T-cell (primary cell): ENCODE measurements around the gene NSRP1. TPM values are rescaled to one million over a fixed set of nuclear protein-coding genes. Genes with fewer than 3 reads are reported as not detected.

Experiments
- ATAC-seq, 4 experiments: fragments of 200-7000 bp in 3 of 4; fragments of 150-1000 bp in 1 of 4; cut with Tn5 transposase; replicated peaks in 1 of 4; 1 replicate in 3 of 4; 2 replicates in 1 of 4; pipeline ENCODE4 v1.10.0; 2021; ENCODE audit warnings: moderate library complexity in 3 of 4, mild to moderate bottlenecking in 2 of 4, moderate number of reproducible peaks in 1 of 4
- CTCF ChIA-PET, 2 donors: fragments of 300-600 bp; sonication (Branson Sonifier 250); formaldehyde crosslinking; loops; one replicate each; lab custom pipeline; 2022; ENCODE audit warnings: antibody characterized with exemption in 2 of 2; lab: Charles Lee
- POLR2A ChIA-PET, 2 donors: fragments of 300-600 bp; sonication (Branson Sonifier 250); formaldehyde crosslinking; loops; one replicate each; lab custom pipeline; 2022; ENCODE audit warnings: antibody characterized with exemption in 2 of 2; lab: Charles Lee
- DNase-seq, 35 experiments: peaks; one replicate each; pipeline versions ENCODE4 v3.0.0 to v3.0.0-alpha.2; 2013 to 2023
- H3K27ac ChIP-seq: one replicate; pipeline ENCODE4 v1.5.1; 2013; ENCODE audit warnings: low read length
- H3K27me3 ChIP-seq, 2 experiments: replicated peaks in 1 of 2; 1 replicate in 1 of 2; 2 replicates in 1 of 2; pipeline versions ENCODE4 v1.6.1 to v1.7.0; 2013; ENCODE audit warnings: low read length in 1 of 2, mixed read lengths in 1 of 2; ENCODE audit not compliant: control insufficient read depth in 2 of 2, insufficient read depth in 2 of 2; ENCODE audit errors: extremely low read depth in 1 of 2
- H3K36me3 ChIP-seq, 2 donors: 1 replicate in 1 of 2; 2 replicates in 1 of 2; pipeline versions ENCODE4 v1.6.1 to v1.7.0; 2013; ENCODE audit warnings: low read length in 1 of 2; ENCODE audit not compliant: control insufficient read depth in 2 of 2, insufficient read depth in 1 of 2; ENCODE audit errors: extremely low read depth in 1 of 2
- H3K4me1 ChIP-seq, 2 experiments: 1 replicate in 1 of 2; 2 replicates in 1 of 2; pipeline versions ENCODE4 v1.6.1 to v1.7.0; 2013; ENCODE audit warnings: low read length in 2 of 2, mixed read lengths in 1 of 2; ENCODE audit not compliant: insufficient read depth in 2 of 2, control insufficient read depth in 1 of 2; ENCODE audit errors: extremely low read depth in 1 of 2
- H3K4me3 ChIP-seq, 2 donors: 1 replicate in 1 of 2; 2 replicates in 1 of 2; pipeline versions ENCODE4 v1.5.1 to v1.7.0; 2013; ENCODE audit warnings: mild to moderate bottlenecking in 2 of 2, low read length in 1 of 2, moderate library complexity in 1 of 2; ENCODE audit not compliant: control insufficient read depth in 1 of 2; ENCODE audit errors: extremely low read depth in 1 of 2
- H3K9me3 ChIP-seq: 2 replicates; pipeline ENCODE4 v1.7.0; 2013
- H3K27ac Mint-ChIP-seq, 2 donors: one replicate each; pipeline ENCODE4 v1.8.0; 2020 to 2021; ENCODE audit warnings: mild to moderate bottlenecking in 2 of 2, mixed read lengths in 2 of 2
- H3K27me3 Mint-ChIP-seq, 2 donors: one replicate each; pipeline ENCODE4 v1.8.0; 2021 to 2022; ENCODE audit warnings: mixed read lengths in 2 of 2
- H3K36me3 Mint-ChIP-seq: one replicate; pipeline ENCODE4 v1.8.0; 2021; ENCODE audit warnings: mixed read lengths
- H3K4me1 Mint-ChIP-seq, 3 donors: one replicate each; pipeline ENCODE4 v1.8.0; 2020 to 2022; ENCODE audit warnings: mixed read lengths in 3 of 3, mild to moderate bottlenecking in 1 of 3
- H3K4me3 Mint-ChIP-seq, 3 donors: one replicate each; pipeline ENCODE4 v1.8.0; 2020 to 2022; ENCODE audit warnings: mild to moderate bottlenecking in 3 of 3, mixed read lengths in 3 of 3, moderate library complexity in 3 of 3
- H3K9me3 Mint-ChIP-seq, 3 donors: one replicate each; pipeline ENCODE4 v1.8.0; 2020 to 2022; ENCODE audit warnings: mixed read lengths in 3 of 3
- WGBS: methylation state at CpG from one replicate; pipeline ENCODE4 v1.1.5; 2013; ENCODE audit warnings: missing lambda C conversion rate; ENCODE audit not compliant: insufficient coverage; 5-methylcytosine and 5-hydroxymethylcytosine counted together
- total RNA-seq, 35 experiments: library from RNA in 6 of 35; stranded (reverse) in 6 of 35; fragments of 120-200 nt in 1 of 35; gene quantifications; one replicate each; pipeline versions ENCODE4 v1.2.1 to v1.2.4 and lab custom pipeline; 2013 to 2026

Gene NSRP1
- total RNA-seq, 5 donors from 2014 or later (not counting 1 experiment from before 2014, with no cell fraction given), result 24.6 to 31.9 (median 28.5) TPM

GRCh38 chr17:30232824-30233427 is 116.3 kb downstream of the NSRP1 start:
- Histone ChIP-seq H3K27me3 (peaks cover 10 to 62% of the 10 kb centered on the region in 2 experiments), H3K36me3 (no peaks in the 10 kb centered on the region), H3K4me1 (peaks cover 0 to 26% of the 10 kb centered on the region in 2 experiments), H3K27ac (no peak overlapping the region), H3K9me3 (no peaks in the 10 kb centered on the region), H3K4me3 (no peak overlapping the region)
- CTCF ChIA-PET, result no interaction called here
- Mint-ChIP-seq H3K4me3 (no peak overlapping the region), H3K4me1 (peaks cover 6 to 23% (median 18%) of the 10 kb centered on the region in 3 donors), H3K27ac (no peak overlapping the region), H3K27me3 (peaks cover 48 to 60% of the 10 kb centered on the region in 2 donors), H3K36me3 (no peaks in the 10 kb centered on the region), H3K9me3 (no peaks in the 10 kb centered on the region)
- ATAC-seq (no peak), DNase-seq (no peak)
- WGBS, result 75% methylated on average over 11 of the region's 11 CpGs
- POLR2A ChIA-PET, result interaction anchor here in 1 of 2 donors (0.6 kb wide), 1 partner anchor 706 kb away, joined by 12 read pairs; no protein-coding TSS in a partner anchor

DNA sequence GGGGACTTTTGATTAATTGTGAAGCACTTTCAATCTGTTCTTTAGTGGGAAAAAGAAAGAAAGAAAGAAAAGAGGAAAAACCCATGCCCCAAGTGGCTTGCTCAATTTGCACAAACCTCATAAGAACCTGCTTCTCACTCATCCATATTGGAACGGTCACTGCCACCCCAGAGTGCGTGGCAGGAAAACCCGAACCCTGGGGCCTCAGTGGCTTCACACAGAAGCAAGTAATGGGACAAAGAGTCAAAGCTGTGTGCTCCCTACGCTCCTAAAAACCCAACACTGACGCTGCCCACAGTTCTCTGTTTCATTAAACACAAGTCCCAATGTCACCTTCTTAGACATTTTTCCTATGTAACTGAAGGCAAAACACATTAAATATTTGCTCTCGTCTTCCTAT is 117.7 kb downstream of the NSRP1 start:
- H3K4me1 Mint-ChIP-seq, result peaks cover 17 to 33% (median 25%) of the 10 kb centered on the region in 3 donors
- Histone ChIP-seq H3K9me3 (no peaks in the 10 kb centered on the region), H3K4me3 (no peak overlapping the region), H3K4me1 (peaks cover 0 to 31% of the 10 kb centered on the region in 2 experiments), H3K27me3 (peaks cover 10 to 69% of the 10 kb centered on the region in 2 experiments), H3K27ac (no peak overlapping the region), H3K36me3 (no peaks in the 10 kb centered on the region)
- ChIA-PET POLR2A (no interaction called here), CTCF (no interaction called here)
- no peaks in the 10 kb centered on the region for H3K36me3 Mint-ChIP-seq
- no peaks in the 10 kb centered on the region for H3K9me3 Mint-ChIP-seq
- H3K27me3 Mint-ChIP-seq, result peaks cover 50 to 72% of the 10 kb centered on the region in 2 donors
- 91% methylated on average over 4 of the region's 6 CpGs for WGBS
- no peak overlapping the region for H3K27ac Mint-ChIP-seq
- H3K4me3 Mint-ChIP-seq, result peak overlapping the region in 1 of 3 donors; percentile 80
- DNase-seq (no peak), ATAC-seq (no peak)

GRCh38 chr17:30234964-30235363 is 118.3 kb downstream of the NSRP1 start:
- Mint-ChIP-seq H3K27ac (peak overlapping the region in 1 of 2 donors; percentile 41), H3K4me3 (peak overlapping the region; percentile 52 to 80 (median 73)), H3K9me3 (no peaks in the 10 kb centered on the region), H3K27me3 (peaks cover 55 to 72% of the 10 kb centered on the region in 2 donors), H3K36me3 (no peaks in the 10 kb centered on the region), H3K4me1 (peaks cover 17 to 34% (median 25%) of the 10 kb centered on the region in 3 donors)
- H3K27ac ChIP-seq, result no peak overlapping the region
- peaks cover 10 to 73% of the 10 kb centered on the region in 2 experiments for H3K27me3 ChIP-seq
- ChIA-PET CTCF (no interaction called here), POLR2A (no interaction called here)
- DNase-seq (no peak), ATAC-seq (peak in 1 of 4 experiments; percentile 9)
- no peaks in the 10 kb centered on the region for H3K36me3 ChIP-seq
- peak overlapping the region in 1 of 2 donors; percentile 15 for H3K4me3 ChIP-seq
- H3K4me1 ChIP-seq, result peaks cover 0 to 31% of the 10 kb centered on the region in 2 experiments
- H3K9me3 ChIP-seq, result no peaks in the 10 kb centered on the region
- WGBS, result 36% methylated on average over 12 of the region's 12 CpGs

- ChIA-PET POLR2A (no interaction called here), CTCF (no interaction called here)
- ATAC-seq (peak in 1 of 4 experiments; percentile 35), DNase-seq (no peak)
- no peaks in the 10 kb centered on the region for H3K9me3 ChIP-seq
- H3K27ac Mint-ChIP-seq, result peak within 1 kb of the TSS in 1 of 2 donors; percentile 41
- peaks cover 17 to 34% (median 25%) of the 10 kb centered on the region in 3 donors for H3K4me1 Mint-ChIP-seq
- H3K27me3 Mint-ChIP-seq, result peaks cover 54 to 67% of the 10 kb centered on the region in 2 donors
- H3K27me3 ChIP-seq, result peaks cover 10 to 70% of the 10 kb centered on the region in 2 experiments
- H3K27ac ChIP-seq, result no peak within 1 kb of the TSS
- H3K4me3 Mint-ChIP-seq, result peak within 1 kb of the TSS; percentile 52 to 80 (median 73)
- H3K4me3 ChIP-seq, result peak within 1 kb of the TSS in 1 of 2 donors; percentile 15
- 5% methylated on average over 70 of the region's 82 CpGs for WGBS
- H3K36me3 Mint-ChIP-seq, result no peaks in the 10 kb centered on the region
- H3K9me3 Mint-ChIP-seq, result no peaks in the 10 kb centered on the region
- H3K36me3 ChIP-seq, result no peaks in the 10 kb centered on the region
- H3K4me1 ChIP-seq, result peaks cover 0 to 31% of the 10 kb centered on the region in 2 experiments
These were observed 119.0 kb downstream of the NSRP1 start, which contains the start of gene SLC6A4 for GRCh38 chr17:30235386-30236296. TSS of gene SLC6A4 (minus strand) at chr17:30235697. CDS start at chr17:30221958, 13,739 bp downstream.

Other genes with a start within 250 kb of the NSRP1 start
- 100 to 1,000 TPM in 1 of 5 donors, 10 to 100 TPM in 4; 76.2 to 115 (median 82.7) TPM for gene SSH2, start 186.6 kb upstream of the NSRP1 start, total RNA-seq
- gene EFCAB5, start 175.2 kb upstream of the NSRP1 start, total RNA-seq, result 1 to 10 TPM in 3 of 5 donors, under 1 TPM in 2; 0.63 to 1.2 (median 1.0) TPM
- gene SLC6A4, start 118.9 kb downstream of the NSRP1 start, total RNA-seq, result under 1 TPM in 2 of 5 donors, not detected in 3; 0.18 to 0.32 TPM
- gene BLMH, start 175.1 kb downstream of the NSRP1 start, total RNA-seq, result 10 to 100 TPM; 38.8 to 60.2 (median 47.4) TPM
- not detected for gene TMIGD1, start 217.2 kb downstream of the NSRP1 start, total RNA-seq